GM23338 (cell line): ENCODE results near the gene NET1. TPM values are rescaled to one million over a fixed set of nuclear protein-coding genes. Genes with fewer than 3 reads are reported as not detected.

Experiments
- ATAC-seq: fragments of 200-7000 bp; cut with Tn5 transposase; 3 replicates; pipeline ENCODE4 v1.9.1; 2020
- DNase-seq: peaks from one replicate; pipeline ENCODE4 v3.0.0-alpha.2; 2015; ENCODE audit warnings: low spot score
- H2AFZ ChIP-seq: fragments of 200-600 bp; sonication (generic); 2 replicates; pipeline ENCODE4 v1.8.0; 2016; ENCODE audit warnings: antibody characterized with exemption, mild to moderate bottlenecking, moderate library complexity
- H3F3A ChIP-seq: fragments of 200-600 bp; sonication (generic); replicated peaks from 2 replicates; pipeline ENCODE4 v1.8.0; 2017; ENCODE audit warnings: antibody characterized with exemption, mixed run types, low read depth
- H3K27ac ChIP-seq: fragments of 200-600 bp; sonication (generic); 2 replicates; pipeline ENCODE4 v1.6.1; 2016; ENCODE audit warnings: low read depth
- H3K27me3 ChIP-seq: fragments of 200-600 bp; sonication (generic); 2 replicates; pipeline ENCODE4 v1.8.0; 2016; ENCODE audit warnings: mild to moderate bottlenecking, mixed run types, moderate library complexity; ENCODE audit not compliant: insufficient read depth
- H3K36me3 ChIP-seq: fragments of 200-600 bp; sonication (generic); 2 replicates; pipeline ENCODE4 v1.8.0; 2016; ENCODE audit warnings: mild to moderate bottlenecking; ENCODE audit not compliant: insufficient read depth
- H3K4me1 ChIP-seq: fragments of 200-600 bp; sonication (generic); 2 replicates; pipeline ENCODE4 v1.8.0; 2016; ENCODE audit warnings: mild to moderate bottlenecking, moderate library complexity; ENCODE audit not compliant: insufficient read depth
- H3K4me2 ChIP-seq: fragments of 200-600 bp; sonication (generic); 2 replicates; pipeline ENCODE4 v1.7.1; 2017; ENCODE audit warnings: mixed run types
- H3K4me3 ChIP-seq: fragments of 200-600 bp; sonication (generic); 2 replicates; pipeline ENCODE4 v1.6.1; 2016; ENCODE audit warnings: mixed run types
- H3K79me2 ChIP-seq: fragments of 200-600 bp; sonication (generic); replicated peaks from 2 replicates; pipeline ENCODE4 v1.8.0; 2017; ENCODE audit warnings: mild to moderate bottlenecking; ENCODE audit not compliant: insufficient read depth
- H3K9me2 ChIP-seq: fragments of 200-600 bp; sonication (generic); 2 replicates; pipeline ENCODE4 v1.8.0; 2017; ENCODE audit not compliant: insufficient read depth
- H4K20me1 ChIP-seq: fragments of 200-600 bp; sonication (generic); replicated peaks from 2 replicates; pipeline ENCODE4 v1.8.0; 2017; ENCODE audit warnings: mild to moderate bottlenecking; ENCODE audit not compliant: insufficient read depth
- H3K27ac Mint-ChIP-seq: 2 replicates; pipeline ENCODE4 v1.8.0; 2020; ENCODE audit warnings: inconsistent platforms, mild to moderate bottlenecking, moderate library complexity, mixed read lengths
- H3K27me3 Mint-ChIP-seq: 3 replicates; pipeline ENCODE4 v1.8.0; 2022; ENCODE audit warnings: low read depth, mild to moderate bottlenecking, moderate library complexity, mixed read lengths, inconsistent platforms; ENCODE audit not compliant: insufficient read depth, poor library complexity
- H3K36me3 Mint-ChIP-seq: 3 replicates; pipeline ENCODE4 v1.8.0; 2021; ENCODE audit warnings: low read depth, mild to moderate bottlenecking, inconsistent platforms, moderate library complexity, mixed read lengths
- H3K4me1 Mint-ChIP-seq: 3 replicates; pipeline ENCODE4 v1.8.0; 2020; ENCODE audit warnings: mild to moderate bottlenecking, inconsistent platforms, mixed read lengths
- H3K4me3 Mint-ChIP-seq: 3 replicates; pipeline ENCODE4 v1.8.0; 2021; ENCODE audit warnings: moderate library complexity, mild to moderate bottlenecking, inconsistent platforms, mixed read lengths
- H3K9me3 Mint-ChIP-seq: 3 replicates; pipeline ENCODE4 v1.8.0; 2020; ENCODE audit warnings: moderate library complexity, mild to moderate bottlenecking, inconsistent platforms, mixed read lengths
- CREB1 ChIP-seq: fragments of 250-450 bp; sonication (Bioruptor Pico); IDR thresholded peaks from 2 replicates; pipeline ENCODE4 v1.5.0; 2020; ENCODE audit warnings: low read depth, mild to moderate bottlenecking, moderate library complexity
- CTCF ChIP-seq, 2 experiments: fragments of 200-600 bp in 1 of 2; sonication (generic) in 1 of 2; conservative IDR thresholded peaks; 2 replicates each; pipeline versions ENCODE4 v1.5.1 to v1.6.1; 2016 to 2017; ENCODE audit warnings: antibody characterized with exemption in 2 of 2, low read depth in 2 of 2, mild to moderate bottlenecking in 2 of 2, moderate library complexity in 1 of 2
- ETS1 ChIP-seq: IDR thresholded peaks from 2 replicates; pipeline ENCODE4 v1.6.1; 2016; ENCODE audit warnings: antibody characterized with exemption
- EZH2 ChIP-seq: fragments of 200-600 bp; sonication (generic); IDR thresholded peaks from one replicate; pipeline ENCODE4 v1.8.0; 2017; ENCODE audit warnings: antibody characterized with exemption, mild to moderate bottlenecking, low read depth; ENCODE audit not compliant: unreplicated experiment
- EZH2phosphoT487 ChIP-seq: fragments of 200-600 bp; sonication (generic); IDR thresholded peaks from one replicate; pipeline ENCODE4 v1.8.1; 2018; ENCODE audit warnings: antibody characterized with exemption; ENCODE audit not compliant: unreplicated experiment
- JUNB ChIP-seq: IDR thresholded peaks from one replicate; pipeline ENCODE4 v1.6.1; 2016; ENCODE audit warnings: antibody characterized with exemption; ENCODE audit not compliant: unreplicated experiment
- NANOG ChIP-seq: IDR thresholded peaks from 2 replicates; pipeline ENCODE4 v1.6.1; 2016; ENCODE audit warnings: antibody characterized with exemption, borderline replicate concordance
- POLR2AphosphoS5 ChIP-seq: IDR thresholded peaks from 2 replicates; pipeline ENCODE4 v1.6.1; 2016; ENCODE audit warnings: antibody characterized with exemption, low read depth
- REST ChIP-seq: IDR thresholded peaks from one replicate; pipeline ENCODE4 v1.6.1; 2018; ENCODE audit warnings: antibody characterized with exemption; ENCODE audit not compliant: unreplicated experiment
- STAT1 ChIP-seq: IDR thresholded peaks from one replicate; pipeline ENCODE4 v1.6.1; 2016; ENCODE audit warnings: antibody characterized with exemption; ENCODE audit not compliant: unreplicated experiment
- ZNF114 ChIP-seq: fragments of 250-450 bp; sonication (Bioruptor Pico); IDR thresholded peaks from 2 replicates; pipeline ENCODE4 v1.5.0; 2020; ENCODE audit warnings: mild to moderate bottlenecking, moderate library complexity
- ZNF331 ChIP-seq: fragments of 250-450 bp; sonication (Bioruptor Pico); IDR thresholded peaks from 2 replicates; pipeline ENCODE4 v1.5.0; 2020; ENCODE audit warnings: low read depth, mild to moderate bottlenecking, moderate library complexity
- ZNF462 ChIP-seq: fragments of 250-450 bp; sonication (Bioruptor Pico); IDR thresholded peaks from 2 replicates; pipeline ENCODE4 v1.5.0; 2020; ENCODE audit warnings: mild to moderate bottlenecking, moderate library complexity
- polyA plus RNA-seq: library from polyadenylated mRNA; unstranded; fragments of >200 nt; fragmentation: Nextera tagmentation; extraction: Ambion mirVana; gene quantifications from 2 replicates; pipeline ENCODE4 v1.2.1, GENCODE V29; 2016
- total RNA-seq: library from RNA; depleted of rRNA; stranded (reverse); fragments of >200 nt; shearing (Covaris generic); gene quantifications from 2 replicates; pipeline ENCODE4 v1.2.3, GENCODE V29; 2014

NET1 gene
- total and polyA plus RNA-seq, 2 experiments from 2014 or later, result 47.9 to 93.9 TPM

- no peaks in the 10 kb centered on the region for H3K79me2 ChIP-seq
- peak; percentile 67 for ATAC-seq
- Mint-ChIP-seq H3K9me3 (peaks cover 17% of the 10 kb centered on the region), H3K36me3 (peaks cover 11% of the 10 kb centered on the region), H3K4me3 (no peak overlapping the region), H3K27ac (no peak overlapping the region), H3K27me3 (peaks cover 20% of the 10 kb centered on the region), H3K4me1 (peaks cover 23% of the 10 kb centered on the region)
- no peak overlapping the region for H3K4me2 ChIP-seq
- H3F3A ChIP-seq, result no peaks in the 10 kb centered on the region
- peak; percentile 38 for DNase-seq
- TF ChIP-seq EZH2 (no peak), CTCF (conservative IDR thresholded peaks at IDR 0.05; ENCODE audit: low read depth in 2 of 2) (no peak), NANOG (no peak), ETS1 (no peak), JUNB (no peak), ZNF331 (CRISPR knock-in tag) (no peak), POLR2AphosphoS5 (no peak), ZNF114 (CRISPR knock-in tag) (no peak), EZH2phosphoT487 (no peak), STAT1 (no peak), ZNF462 (CRISPR knock-in tag) (no peak), REST (no peak), CREB1 (CRISPR knock-in tag) (no peak)
- no peaks in the 10 kb centered on the region for H3K36me3 ChIP-seq
- peaks cover 7% of the 10 kb centered on the region; the same call in 1 of the 2 replicates for H3K9me2 ChIP-seq
- no peaks in the 10 kb centered on the region for H3K4me1 ChIP-seq
- no peak overlapping the region for H3K27ac ChIP-seq
- no peaks in the 10 kb centered on the region for H4K20me1 ChIP-seq
- peak overlapping the region; percentile 80 for H2AFZ ChIP-seq
- no peak overlapping the region for H3K4me3 ChIP-seq
- H3K27me3 ChIP-seq, result no peaks in the 10 kb centered on the region
Observed at GRCh38 chr10:5488272-5489161, 76.2 kb downstream of the NET1 start.
